Measurements from ENCODE around the gene MBNL2. TPM values are rescaled to one million over a fixed set of nuclear protein-coding genes. Genes with fewer than 3 reads are reported as not detected.

The MBNL2 gene
- total RNA-seq, 1 experiment from 2014 or later, result 0.85 TPM

DNA sequence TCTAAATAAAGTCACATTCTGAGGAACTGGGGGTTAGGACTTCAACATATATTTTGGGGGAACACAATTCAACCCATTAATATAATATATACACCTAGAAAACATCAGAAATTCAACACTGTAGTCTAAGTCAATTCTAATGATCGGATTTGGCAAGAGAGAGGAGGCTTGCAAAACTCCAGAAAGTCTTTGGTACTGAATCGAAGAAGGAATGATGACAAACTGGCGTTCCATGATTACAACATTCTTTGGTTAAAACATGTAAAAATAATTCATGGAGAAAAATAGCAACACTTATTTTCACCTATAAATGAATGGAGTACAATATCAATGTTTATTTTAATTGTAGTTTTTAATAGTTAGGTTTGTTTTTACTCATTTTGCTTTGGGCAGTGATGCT lies 62.4 kb downstream of the MBNL2 start:
- POLR2A ChIA-PET, result no interaction called here
- CTCF ChIA-PET, result no interaction called here

DNA sequence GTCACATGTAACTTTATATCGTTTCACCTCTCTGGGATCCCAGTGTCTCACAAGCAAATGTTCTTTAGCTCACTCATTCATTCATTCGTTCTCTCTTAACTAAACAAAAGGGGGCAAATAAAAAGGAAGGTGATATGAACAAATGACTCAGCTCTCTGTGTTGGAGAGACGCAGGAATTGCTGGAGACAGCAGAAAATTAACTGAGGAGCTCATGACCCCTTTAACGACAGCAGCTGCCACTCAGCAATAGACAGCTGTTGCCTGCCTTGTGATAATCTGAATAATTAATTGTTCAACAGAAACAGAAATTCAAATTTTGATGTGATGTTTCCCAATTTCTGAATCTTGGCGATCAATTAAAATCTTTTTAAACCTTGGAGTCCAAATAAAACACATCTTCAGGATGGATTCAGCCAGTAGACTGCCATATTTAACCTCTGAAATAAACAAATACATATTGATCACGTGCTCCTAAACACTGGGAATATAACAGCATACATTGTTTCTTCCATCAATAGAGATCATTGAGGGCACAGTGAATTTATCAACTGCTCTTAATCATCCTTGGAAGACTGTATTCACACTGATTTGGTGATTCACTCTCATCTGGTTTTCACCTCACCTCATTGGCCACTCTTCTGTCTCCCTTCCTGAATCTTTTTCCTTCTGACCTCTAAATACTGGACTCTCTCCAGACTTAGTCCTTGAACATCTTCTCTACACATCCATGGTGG lies 63.3 kb downstream of the MBNL2 start:
- POLR2A ChIA-PET, result no interaction called here

More for the DNA sequence above, 62.4 kb downstream of the MBNL2 start:
- Mint-ChIP-seq H3K4me3 (no peak overlapping the region), H3K36me3 (no peaks in the 10 kb centered on the region), H3K4me1 (peaks cover 5% of the 10 kb centered on the region; the same call in 1 of the 2 replicates), H3K27ac (no peak overlapping the region), H3K27me3 (ENCODE audit: low read depth) (no peaks in the 10 kb centered on the region), H3K9me3 (no peaks in the 10 kb centered on the region)
- no peak for DNase-seq (ENCODE audit: low spot score)
- TF ChIP-seq CREB1 (CRISPR knock-in tag; IDR thresholded peaks at IDR 0.05), result no peak
- TF ChIP-seq, protein P1, sequence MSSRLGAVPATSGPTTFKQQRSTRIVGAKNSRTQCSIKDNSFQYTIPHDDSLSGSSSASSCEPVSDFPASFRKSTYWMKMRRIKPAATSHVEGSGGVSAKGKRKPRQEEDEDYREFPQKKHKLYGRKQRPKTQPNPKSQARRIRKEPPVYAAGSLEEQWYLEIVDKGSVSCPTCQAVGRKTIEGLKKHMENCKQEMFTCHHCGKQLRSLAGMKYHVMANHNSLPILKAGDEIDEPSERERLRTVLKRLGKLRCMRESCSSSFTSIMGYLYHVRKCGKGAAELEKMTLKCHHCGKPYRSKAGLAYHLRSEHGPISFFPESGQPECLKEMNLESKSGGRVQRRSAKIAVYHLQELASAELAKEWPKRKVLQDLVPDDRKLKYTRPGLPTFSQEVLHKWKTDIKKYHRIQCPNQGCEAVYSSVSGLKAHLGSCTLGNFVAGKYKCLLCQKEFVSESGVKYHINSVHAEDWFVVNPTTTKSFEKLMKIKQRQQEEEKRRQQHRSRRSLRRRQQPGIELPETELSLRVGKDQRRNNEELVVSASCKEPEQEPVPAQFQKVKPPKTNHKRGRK (CRISPR knock-in tag; IDR thresholded peaks at IDR 0.05; ENCODE audit: borderline replicate concordance), result no peak
- TF ChIP-seq, protein P2, sequence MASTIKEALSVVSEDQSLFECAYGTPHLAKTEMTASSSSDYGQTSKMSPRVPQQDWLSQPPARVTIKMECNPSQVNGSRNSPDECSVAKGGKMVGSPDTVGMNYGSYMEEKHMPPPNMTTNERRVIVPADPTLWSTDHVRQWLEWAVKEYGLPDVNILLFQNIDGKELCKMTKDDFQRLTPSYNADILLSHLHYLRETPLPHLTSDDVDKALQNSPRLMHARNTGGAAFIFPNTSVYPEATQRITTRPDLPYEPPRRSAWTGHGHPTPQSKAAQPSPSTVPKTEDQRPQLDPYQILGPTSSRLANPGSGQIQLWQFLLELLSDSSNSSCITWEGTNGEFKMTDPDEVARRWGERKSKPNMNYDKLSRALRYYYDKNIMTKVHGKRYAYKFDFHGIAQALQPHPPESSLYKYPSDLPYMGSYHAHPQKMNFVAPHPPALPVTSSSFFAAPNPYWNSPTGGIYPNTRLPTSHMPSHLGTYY (CRISPR knock-in tag; IDR thresholded peaks at IDR 0.05), result no peak
- TF ChIP-seq, protein P3, sequence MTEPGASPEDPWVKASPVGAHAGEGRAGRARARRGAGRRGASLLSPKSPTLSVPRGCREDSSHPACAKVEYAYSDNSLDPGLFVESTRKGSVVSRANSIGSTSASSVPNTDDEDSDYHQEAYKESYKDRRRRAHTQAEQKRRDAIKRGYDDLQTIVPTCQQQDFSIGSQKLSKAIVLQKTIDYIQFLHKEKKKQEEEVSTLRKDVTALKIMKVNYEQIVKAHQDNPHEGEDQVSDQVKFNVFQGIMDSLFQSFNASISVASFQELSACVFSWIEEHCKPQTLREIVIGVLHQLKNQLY (CRISPR knock-in tag; IDR thresholded peaks at IDR 0.05), result no peak
- no peak for ATAC-seq

DNA sequence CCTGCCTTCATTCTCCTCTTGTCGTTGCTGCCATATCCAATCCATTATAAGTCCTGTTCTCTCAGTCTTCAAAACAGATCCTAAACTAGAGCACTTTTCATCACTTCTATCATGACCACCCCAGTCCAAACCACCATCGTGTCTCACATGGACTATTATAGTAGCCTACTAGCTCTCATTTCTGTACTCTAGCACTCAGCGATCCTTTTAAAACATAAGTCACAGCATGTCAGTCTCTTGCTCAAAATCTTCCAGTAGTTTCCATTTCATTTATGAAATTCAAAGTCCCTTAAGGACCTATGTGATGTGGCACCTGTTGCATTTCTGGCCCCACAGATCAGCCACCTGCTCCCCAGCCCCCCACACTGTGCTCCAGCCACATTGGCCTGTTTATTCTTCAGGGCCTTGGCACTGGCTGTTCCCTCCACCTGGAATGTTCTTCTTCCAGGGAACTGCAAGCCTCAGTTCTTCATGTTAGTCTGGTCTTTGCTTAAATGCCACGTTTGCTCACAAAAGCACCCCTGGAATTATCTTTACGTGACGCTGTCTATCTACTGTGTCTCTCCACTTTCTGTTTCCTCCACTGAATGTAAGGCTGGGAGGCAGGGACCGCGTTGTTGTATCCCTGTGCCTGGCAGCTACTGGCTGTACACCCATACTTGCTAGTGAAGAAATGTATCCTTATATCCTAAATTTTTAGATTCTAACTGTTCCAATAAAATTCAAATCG lies 64.3 kb downstream of the MBNL2 start:
- Mint-ChIP-seq H3K27me3 (ENCODE audit: low read depth) (no peaks in the 10 kb centered on the region), H3K36me3 (no peaks in the 10 kb centered on the region), H3K9me3 (no peaks in the 10 kb centered on the region), H3K4me3 (no peak overlapping the region), H3K27ac (no peak overlapping the region), H3K4me1 (no peaks in the 10 kb centered on the region)
- ChIA-PET POLR2A (no interaction called here), CTCF (interaction anchor here (0.5 kb wide), 1 partner anchor 42 kb away, joined by 5 read pairs; no protein-coding TSS in a partner anchor)
- ATAC-seq (no peak), DNase-seq (ENCODE audit: low spot score) (no peak)
- TF ChIP-seq, protein P4, sequence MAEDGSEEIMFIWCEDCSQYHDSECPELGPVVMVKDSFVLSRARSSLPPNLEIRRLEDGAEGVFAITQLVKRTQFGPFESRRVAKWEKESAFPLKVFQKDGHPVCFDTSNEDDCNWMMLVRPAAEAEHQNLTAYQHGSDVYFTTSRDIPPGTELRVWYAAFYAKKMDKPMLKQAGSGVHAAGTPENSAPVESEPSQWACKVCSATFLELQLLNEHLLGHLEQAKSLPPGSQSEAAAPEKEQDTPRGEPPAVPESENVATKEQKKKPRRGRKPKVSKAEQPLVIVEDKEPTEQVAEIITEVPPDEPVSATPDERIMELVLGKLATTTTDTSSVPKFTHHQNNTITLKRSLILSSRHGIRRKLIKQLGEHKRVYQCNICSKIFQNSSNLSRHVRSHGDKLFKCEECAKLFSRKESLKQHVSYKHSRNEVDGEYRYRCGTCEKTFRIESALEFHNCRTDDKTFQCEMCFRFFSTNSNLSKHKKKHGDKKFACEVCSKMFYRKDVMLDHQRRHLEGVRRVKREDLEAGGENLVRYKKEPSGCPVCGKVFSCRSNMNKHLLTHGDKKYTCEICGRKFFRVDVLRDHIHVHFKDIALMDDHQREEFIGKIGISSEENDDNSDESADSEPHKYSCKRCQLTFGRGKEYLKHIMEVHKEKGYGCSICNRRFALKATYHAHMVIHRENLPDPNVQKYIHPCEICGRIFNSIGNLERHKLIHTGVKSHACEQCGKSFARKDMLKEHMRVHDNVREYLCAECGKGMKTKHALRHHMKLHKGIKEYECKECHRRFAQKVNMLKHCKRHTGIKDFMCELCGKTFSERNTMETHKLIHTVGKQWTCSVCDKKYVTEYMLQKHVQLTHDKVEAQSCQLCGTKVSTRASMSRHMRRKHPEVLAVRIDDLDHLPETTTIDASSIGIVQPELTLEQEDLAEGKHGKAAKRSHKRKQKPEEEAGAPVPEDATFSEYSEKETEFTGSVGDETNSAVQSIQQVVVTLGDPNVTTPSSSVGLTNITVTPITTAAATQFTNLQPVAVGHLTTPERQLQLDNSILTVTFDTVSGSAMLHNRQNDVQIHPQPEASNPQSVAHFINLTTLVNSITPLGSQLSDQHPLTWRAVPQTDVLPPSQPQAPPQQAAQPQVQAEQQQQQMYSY (CRISPR knock-in tag; IDR thresholded peaks at IDR 0.05), result no peak
- TF ChIP-seq TP53 (CRISPR knock-in tag; IDR thresholded peaks at IDR 0.05) (no peak), NR1H2 (CRISPR knock-in tag; IDR thresholded peaks at IDR 0.05) (no peak), PRRX2 (CRISPR knock-in tag; IDR thresholded peaks at IDR 0.05) (no peak)
- TF ChIP-seq, protein P5, sequence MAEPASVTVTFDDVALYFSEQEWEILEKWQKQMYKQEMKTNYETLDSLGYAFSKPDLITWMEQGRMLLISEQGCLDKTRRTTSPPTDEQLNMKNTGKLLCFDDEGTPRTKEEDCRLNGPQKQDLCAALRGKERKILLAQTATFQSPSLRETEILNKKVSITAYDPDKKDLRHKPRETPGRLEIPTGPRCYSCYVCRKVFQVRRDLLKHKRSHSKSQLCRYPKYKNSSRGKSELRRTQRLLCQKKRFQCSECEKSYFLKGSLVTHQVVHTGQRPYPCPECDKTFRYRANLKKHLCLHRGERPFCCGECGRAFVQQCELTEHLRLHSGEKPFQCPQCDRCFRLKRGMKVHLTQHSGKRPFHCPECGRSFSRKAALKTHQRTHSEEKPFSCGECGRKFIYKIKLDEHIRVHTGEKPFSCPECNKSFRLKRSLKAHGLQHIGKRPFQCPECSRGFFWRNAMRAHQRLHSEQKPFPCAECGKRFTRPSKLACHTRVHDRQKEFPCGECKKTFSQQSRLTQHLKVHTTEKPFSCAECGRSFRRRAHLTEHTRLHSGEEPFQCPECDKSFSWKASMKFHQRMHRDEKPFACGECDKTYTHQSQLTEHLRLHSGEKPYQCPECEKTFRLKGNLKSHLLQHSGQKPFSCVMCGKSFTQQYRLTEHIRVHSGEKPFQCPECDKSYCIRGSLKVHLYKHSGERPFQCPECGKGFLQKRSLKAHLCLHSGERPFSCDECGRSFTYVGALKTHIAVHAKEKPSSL (CRISPR knock-in tag; conservative IDR thresholded peaks at IDR 0.05), result no peak
- TF ChIP-seq, protein P6, sequence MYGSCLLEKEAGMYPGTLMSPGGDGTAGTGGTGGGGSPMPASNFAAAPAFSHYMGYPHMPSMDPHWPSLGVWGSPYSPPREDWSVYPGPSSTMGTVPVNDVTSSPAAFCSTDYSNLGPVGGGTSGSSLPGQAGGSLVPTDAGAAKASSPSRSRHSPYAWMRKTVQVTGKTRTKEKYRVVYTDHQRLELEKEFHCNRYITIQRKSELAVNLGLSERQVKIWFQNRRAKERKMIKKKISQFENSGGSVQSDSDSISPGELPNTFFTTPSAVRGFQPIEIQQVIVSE (CRISPR knock-in tag; IDR thresholded peaks at IDR 0.05; ENCODE audit: borderline replicate concordance), result no peak

More for the DNA sequence above, 63.3 kb downstream of the MBNL2 start:
- Mint-ChIP-seq H3K27me3 (ENCODE audit: low read depth) (no peaks in the 10 kb centered on the region), H3K4me1 (peaks cover 5% of the 10 kb centered on the region; the same call in 1 of the 2 replicates), H3K27ac (no peak overlapping the region), H3K36me3 (no peaks in the 10 kb centered on the region), H3K9me3 (no peaks in the 10 kb centered on the region), H3K4me3 (no peak overlapping the region)
- TF ChIP-seq TEAD4 (CRISPR knock-in tag; IDR thresholded peaks at IDR 0.05) (no peak), JUN (CRISPR knock-in tag; IDR thresholded peaks at IDR 0.05) (no peak), ZNF416 (CRISPR knock-in tag; IDR thresholded peaks at IDR 0.05) (no peak), FOXJ3 (CRISPR knock-in tag; IDR thresholded peaks at IDR 0.05; ENCODE audit: borderline replicate concordance) (no peak), TP53 (CRISPR knock-in tag; IDR thresholded peaks at IDR 0.05) (no peak), EMX1 (CRISPR knock-in tag; IDR thresholded peaks at IDR 0.05) (no peak), ESRRA (CRISPR knock-in tag; IDR thresholded peaks at IDR 0.05; ENCODE audit: borderline replicate concordance) (no peak), ATF1 (CRISPR knock-in tag; IDR thresholded peaks at IDR 0.05) (no peak), RELA (CRISPR knock-in tag; IDR thresholded peaks at IDR 0.05; ENCODE audit: borderline replicate concordance) (no peak), GTF2I (CRISPR knock-in tag; conservative IDR thresholded peaks at IDR 0.05) (no peak), MXD4 (CRISPR knock-in tag; IDR thresholded peaks at IDR 0.05; ENCODE audit: borderline replicate concordance) (no peak), CBFB (CRISPR knock-in tag; IDR thresholded peaks at IDR 0.05; ENCODE audit: low read depth) (no peak)
- TF ChIP-seq, protein P7, sequence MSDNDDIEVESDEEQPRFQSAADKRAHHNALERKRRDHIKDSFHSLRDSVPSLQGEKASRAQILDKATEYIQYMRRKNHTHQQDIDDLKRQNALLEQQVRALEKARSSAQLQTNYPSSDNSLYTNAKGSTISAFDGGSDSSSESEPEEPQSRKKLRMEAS (CRISPR knock-in tag; IDR thresholded peaks at IDR 0.05), result no peak
- TF ChIP-seq, protein P8, sequence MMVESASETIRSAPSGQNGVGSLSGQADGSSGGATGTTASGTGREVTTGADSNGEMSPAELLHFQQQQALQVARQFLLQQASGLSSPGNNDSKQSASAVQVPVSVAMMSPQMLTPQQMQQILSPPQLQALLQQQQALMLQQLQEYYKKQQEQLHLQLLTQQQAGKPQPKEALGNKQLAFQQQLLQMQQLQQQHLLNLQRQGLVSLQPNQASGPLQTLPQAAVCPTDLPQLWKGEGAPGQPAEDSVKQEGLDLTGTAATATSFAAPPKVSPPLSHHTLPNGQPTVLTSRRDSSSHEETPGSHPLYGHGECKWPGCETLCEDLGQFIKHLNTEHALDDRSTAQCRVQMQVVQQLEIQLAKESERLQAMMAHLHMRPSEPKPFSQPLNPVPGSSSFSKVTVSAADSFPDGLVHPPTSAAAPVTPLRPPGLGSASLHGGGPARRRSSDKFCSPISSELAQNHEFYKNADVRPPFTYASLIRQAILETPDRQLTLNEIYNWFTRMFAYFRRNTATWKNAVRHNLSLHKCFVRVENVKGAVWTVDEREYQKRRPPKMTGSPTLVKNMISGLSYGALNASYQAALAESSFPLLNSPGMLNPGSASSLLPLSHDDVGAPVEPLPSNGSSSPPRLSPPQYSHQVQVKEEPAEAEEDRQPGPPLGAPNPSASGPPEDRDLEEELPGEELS (CRISPR knock-in tag; IDR thresholded peaks at IDR 0.05), result no peak
- ATAC-seq, result no peak
- CTCF ChIA-PET, result no interaction called here
- DNase-seq (ENCODE audit: low spot score), result no peak
